Fibroblast of skin of back (primary cell): ENCODE measurements around the gene P4HA3.

Experiments used
- DNase-seq: peaks from one replicate; pipeline ENCODE4 v3.0.0-alpha.2; 2013

Gene P4HA3

GRCh38 chr11:74316772-74317505 lies 5.5 kb upstream of the P4HA3 start:
- DNase-seq: peak; percentile 87

DNA sequence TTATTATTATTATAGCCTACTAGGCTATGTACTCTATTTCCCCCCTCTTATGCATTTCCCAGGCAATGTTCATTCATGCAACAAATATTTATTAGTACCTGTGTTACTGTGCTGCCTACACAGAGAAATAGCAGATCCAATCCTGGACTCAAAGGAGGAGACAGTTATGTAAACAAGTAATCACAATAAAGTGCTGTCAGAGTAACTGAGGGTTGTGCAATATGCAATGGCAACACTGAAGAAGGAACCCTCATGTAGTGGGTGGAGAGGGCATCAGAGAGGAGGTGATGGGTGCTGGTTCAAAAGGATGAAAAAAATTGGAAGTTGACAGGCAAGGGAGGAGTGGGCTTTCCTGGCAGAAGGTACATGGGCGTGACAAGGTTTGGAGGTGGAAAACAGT lies 886 bp upstream of the P4HA3 start:
- no peak for DNase-seq

DNA sequence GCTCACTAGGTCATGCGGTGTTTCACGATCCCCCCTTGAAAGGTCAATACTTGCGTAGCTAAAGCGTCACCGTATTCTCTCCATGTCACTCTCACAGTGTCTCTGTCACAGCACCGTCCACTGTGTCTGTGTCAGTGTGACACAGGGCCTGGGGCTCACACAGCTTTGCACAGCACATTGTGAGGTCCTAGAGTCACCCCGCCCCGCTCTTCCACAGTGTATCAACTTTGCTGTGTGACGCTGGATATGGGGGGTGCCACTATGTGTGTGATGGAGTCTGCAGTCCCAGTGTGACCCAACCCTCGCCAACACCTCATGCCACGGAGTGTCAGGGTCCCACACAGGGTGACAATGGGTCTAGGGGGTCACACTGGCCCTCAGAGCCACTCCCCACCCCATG lies 583 bp downstream of the P4HA3 start:
- DNase-seq: no peak

DNA sequence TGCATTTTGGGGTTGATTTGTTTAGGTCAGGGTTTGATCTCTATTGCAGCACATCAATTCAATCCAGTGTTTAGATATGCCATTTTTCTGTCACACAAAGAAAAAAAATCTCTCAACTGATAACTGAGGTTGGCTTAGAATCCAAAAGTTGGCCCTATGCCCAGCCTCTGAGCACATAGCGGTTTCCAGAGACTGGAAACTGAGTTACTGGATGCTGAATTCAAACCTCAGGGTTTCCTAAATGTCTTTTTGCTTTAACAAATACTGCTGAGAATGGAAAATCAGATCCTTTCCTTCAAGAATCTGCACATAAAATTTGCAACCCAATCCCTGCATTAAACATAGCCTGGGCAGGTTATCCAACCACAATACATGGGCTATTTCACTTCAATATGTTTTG lies 4.0 kb downstream of the P4HA3 start:
- peak; percentile 50 for DNase-seq

DNA sequence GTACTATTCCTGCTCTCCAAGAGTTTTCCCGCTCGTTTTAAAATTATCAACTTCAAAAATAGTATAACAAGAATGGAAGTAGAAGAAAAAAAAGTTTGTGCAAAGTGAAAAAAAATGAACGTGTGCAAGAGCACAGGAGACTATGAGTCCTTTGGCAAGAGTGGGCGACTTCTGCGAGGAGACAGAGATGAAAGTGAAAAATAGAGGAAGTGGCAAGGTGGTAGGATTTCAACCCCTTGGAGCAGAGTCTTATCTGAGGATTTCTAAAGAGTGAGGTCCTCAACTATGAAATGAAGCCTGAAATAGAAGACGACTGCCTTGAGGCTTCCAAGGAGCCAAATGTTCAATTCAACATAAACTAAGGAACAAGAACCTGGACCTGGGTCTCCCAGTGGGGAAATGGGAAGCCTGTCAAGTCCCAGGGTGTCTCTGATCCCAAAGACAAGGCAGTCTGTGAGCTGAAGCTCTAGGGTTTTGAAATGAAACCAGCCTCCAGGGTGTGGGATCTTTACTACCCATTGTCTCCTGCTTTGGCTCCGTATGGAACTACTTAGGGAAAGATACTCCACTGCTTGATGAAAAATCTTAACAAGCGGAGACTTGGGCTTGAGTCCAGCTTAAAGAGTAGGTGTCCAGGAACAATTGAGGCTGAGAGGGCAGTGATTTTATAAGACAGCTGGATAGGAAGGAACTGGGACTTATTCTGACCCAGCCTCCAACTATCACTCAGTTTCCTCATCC lies 4.8 kb downstream of the P4HA3 start:
- DNase-seq: no peak

GRCh38 chr11:74299015-74299414 lies 12.4 kb downstream of the P4HA3 start:
- DNase-seq: no peak

- no peak for DNase-seq
Measured at GRCh38 chr11:74297484-74297883, 14.0 kb downstream of the P4HA3 start.

- peak; percentile 52 for DNase-seq
Measured at GRCh38 chr11:74288911-74289310, 22.5 kb downstream of the P4HA3 start.

GRCh38 chr11:74288161-74288560 lies 23.3 kb downstream of the P4HA3 start:
- peak; percentile 88 for DNase-seq

- DNase-seq: peak; percentile 49
Measured at GRCh38 chr11:74284466-74284865, 27.0 kb downstream of the P4HA3 start.

- no peak for DNase-seq
Measured at GRCh38 chr11:74283580-74284180, 27.8 kb downstream of the P4HA3 start.

DNA sequence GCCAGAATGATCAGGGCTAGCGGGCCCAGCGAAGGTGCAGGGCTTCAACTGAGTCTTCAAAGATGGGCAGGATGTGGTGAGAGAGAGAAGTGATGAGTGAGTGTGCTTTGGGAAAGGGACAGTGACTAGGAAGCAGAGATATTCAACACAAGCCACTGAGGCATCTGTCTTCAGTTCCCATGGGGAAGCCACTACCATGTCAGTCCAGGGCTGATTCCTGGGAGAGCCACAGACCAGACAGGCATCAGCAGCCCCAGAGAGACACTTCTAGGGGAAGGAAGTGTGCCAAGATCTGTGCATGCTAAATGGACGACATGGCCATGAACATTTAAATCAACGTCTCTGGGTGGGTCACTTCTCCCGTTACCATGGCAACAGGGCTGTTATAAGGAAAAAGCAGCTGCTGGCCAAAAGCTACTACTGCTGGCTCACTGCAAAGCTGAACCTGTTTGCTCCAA lies 28.5 kb downstream of the P4HA3 start:
- peak; percentile 68 for DNase-seq

- no peak for DNase-seq
Measured at GRCh38 chr11:74282421-74282820, 29.0 kb downstream of the P4HA3 start.

DNA sequence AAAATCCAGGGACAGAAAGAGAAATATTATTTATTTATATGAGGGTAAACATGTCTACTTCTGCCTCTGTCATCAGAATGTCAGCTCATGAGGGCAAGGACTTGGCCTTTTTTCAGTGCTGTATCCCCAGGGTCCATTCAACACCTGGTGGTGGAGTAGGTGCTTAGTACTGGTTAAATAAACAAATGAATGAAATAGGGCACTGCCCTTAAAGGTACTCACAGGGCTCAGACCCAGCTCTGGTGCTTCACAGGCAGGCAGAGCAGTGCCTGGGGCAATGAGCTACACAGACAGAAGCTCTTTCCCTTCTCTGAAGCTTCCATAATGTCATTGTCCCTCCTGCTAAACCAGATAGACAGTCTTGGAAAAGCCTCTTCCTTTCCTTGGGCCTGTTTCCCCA lies 30.9 kb downstream of the P4HA3 start:
- no peak for DNase-seq

- DNase-seq: no peak
Measured at GRCh38 chr11:74279256-74279655, 32.2 kb downstream of the P4HA3 start.

DNA sequence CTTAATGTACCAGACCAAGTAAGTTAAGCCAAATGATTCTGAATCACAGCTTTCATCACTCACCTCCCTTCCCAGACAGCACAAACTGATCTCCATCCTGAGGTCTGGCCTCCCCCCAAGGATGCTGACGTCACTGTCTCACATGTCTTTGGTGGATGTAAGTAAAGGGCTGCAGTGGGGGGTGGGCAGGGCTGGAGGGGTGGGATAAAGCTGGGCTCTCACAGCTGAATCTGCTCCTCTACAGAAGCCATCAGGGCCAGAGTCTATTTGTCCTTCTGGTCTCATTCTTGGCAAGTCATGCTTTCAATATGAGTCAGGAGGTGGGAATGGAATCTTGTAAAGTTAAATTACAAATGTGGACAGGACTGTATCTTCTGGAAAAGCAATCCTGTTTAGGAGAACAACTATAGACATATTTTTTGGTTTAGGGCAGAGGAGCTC lies 32.7 kb downstream of the P4HA3 start:
- DNase-seq: peak; percentile 99

DNA sequence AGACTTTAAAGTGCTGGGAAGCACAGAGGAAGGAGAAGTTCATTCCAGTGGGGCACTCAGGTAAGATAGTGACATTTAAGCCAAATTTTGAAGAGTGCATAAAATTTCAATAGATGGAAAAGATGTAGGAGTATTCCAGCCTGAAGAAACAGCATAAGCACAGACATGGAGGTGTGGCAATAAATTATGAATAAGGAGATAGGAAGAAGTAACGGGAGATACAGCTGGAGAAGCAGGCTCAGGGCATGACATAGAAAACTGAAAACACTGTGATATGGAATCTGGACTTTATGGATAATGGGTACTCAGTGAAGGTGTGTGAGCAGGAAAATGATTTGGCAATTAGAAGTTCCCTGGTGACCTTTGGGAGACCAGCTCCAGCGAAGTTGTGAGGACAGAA lies 33.3 kb downstream of the P4HA3 start:
- DNase-seq: no peak

- DNase-seq: peak; percentile 81
Measured at GRCh38 chr11:74276581-74276980, 34.9 kb downstream of the P4HA3 start.

DNA sequence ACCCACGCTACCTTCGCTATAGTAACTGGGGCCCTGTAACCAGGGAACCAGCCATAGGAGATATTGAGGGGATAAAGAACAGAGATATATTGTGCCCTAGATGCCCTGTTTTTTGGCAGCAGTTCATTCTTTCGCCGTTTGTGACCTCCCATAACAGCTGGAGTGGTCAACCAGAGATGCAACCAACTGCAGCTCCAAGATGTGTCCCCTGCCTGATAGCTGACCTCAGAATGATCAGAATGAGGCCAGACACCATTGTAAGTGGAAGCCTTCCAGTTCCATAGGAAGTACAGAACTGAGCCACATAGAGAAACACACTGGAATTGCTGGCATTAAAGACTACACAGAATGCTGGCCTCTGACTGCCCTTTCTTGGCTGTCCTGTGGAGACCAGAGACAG lies 39.2 kb downstream of the P4HA3 start:
- DNase-seq: no peak

- peak; percentile 23 for DNase-seq
Measured at GRCh38 chr11:74269161-74269811, 42.2 kb downstream of the P4HA3 start.

DNA sequence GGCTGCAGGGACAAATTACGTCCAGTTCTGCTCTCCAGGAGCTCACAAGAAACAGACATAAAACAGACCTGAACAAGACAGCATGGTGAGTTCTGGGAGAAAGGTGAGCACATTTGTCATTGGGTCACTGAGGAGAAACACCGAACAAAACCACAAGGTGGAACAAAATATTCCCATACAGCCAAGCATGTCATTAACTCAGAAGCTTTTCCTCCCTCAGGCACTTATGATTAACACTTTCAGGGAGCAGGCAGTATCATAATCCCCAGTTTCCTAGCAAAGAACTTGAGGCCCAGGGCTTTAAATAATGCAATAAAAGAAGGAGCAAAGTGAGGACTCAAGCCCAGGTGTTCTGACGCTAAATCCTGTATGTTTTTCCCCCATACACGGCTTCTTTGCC lies 43.0 kb downstream of the P4HA3 start:
- DNase-seq: no peak

DNA sequence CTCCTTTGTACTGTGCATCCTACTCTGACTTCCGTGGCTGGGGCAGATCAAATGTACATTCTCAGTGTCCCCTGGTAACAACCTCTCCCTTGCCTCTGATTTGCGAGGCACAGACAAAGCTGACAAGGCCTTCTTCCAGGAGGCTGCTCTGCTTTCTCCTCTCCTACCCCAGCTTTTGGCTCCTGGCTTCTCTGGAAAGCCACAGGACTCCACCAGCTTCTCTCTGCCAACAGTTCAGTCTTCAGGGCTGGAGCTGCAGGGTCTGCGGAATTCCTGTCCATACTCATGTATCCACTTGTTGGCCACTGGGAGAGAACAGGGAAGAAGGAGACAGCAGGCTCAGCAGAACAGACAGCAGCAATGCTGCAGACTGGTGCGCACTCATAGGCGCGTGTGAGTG lies 44.4 kb downstream of the P4HA3 start:
- no peak for DNase-seq

GRCh38 chr11:74265256-74265655 lies 46.2 kb downstream of the P4HA3 start:
- DNase-seq: no peak
